Measurements from ENCODE around the gene ADAT1.

The ADAT1 gene

GRCh38 chr16:75555707-75556430 lies 67.2 kb downstream of the ADAT1 start, which contains the start of gene TMEM231:
Gene TMEM231, minus strand, starts transcription at chr16:75556252. Its CDS starts 43 bp downstream, at chr16:75556209.
- in situ Hi-C loops (cut with HindIII; ENCODE audit: low pct_ligation_motif_present, low pct_unique_long_range_greater_than_20kb, low sequenced_read_pairs), result no loop called here
- peak; percentile 97 for DNase-seq

- DNase-seq, result peak; percentile 93
- in situ Hi-C loops (cut with HindIII; ENCODE audit: low pct_ligation_motif_present, low pct_unique_long_range_greater_than_20kb, low sequenced_read_pairs), result no loop called here
Measured at GRCh38 chr16:75555213-75555706, 67.8 kb downstream of the ADAT1 start.

GRCh38 chr16:75552951-75553350 lies 70.1 kb downstream of the ADAT1 start:
- in situ Hi-C loops (cut with HindIII; ENCODE audit: low pct_ligation_motif_present, low pct_unique_long_range_greater_than_20kb, low sequenced_read_pairs), result no loop called here
- no peak for DNase-seq

GRCh38 chr16:75550211-75550662 lies 72.8 kb downstream of the ADAT1 start:
- in situ Hi-C loops (cut with HindIII; ENCODE audit: low pct_ligation_motif_present, low pct_unique_long_range_greater_than_20kb, low sequenced_read_pairs), result no loop called here
- DNase-seq, result peak; percentile 73
